ENCODE data around the gene METTL9. TPM values are rescaled to one million over a fixed set of nuclear protein-coding genes. Genes with fewer than 3 reads are reported as not detected.

METTL9 gene
- total RNA-seq, 1 donor from 2014 or later: 108 TPM

GRCh38 chr16:21698169-21699032 lies 99.0 kb downstream of the METTL9 start:
- H3K36me3 Mint-ChIP-seq (ENCODE audit: unreplicated experiment): no peaks in the 10 kb centered on the region

GRCh38 chr16:21701271-21701670 lies 101.9 kb downstream of the METTL9 start:
- Mint-ChIP-seq H3K9me3 (ENCODE audit: unreplicated experiment) (no peaks in the 10 kb centered on the region), H3K4me1 (ENCODE audit: low read depth, unreplicated experiment) (no peaks in the 10 kb centered on the region), H3K36me3 (ENCODE audit: unreplicated experiment) (no peaks in the 10 kb centered on the region), H3K4me3 (ENCODE audit: unreplicated experiment) (no peak overlapping the region), H3K27ac (ENCODE audit: unreplicated experiment) (no peak overlapping the region), H3K27me3 (ENCODE audit: unreplicated experiment) (peaks cover under 1% of the 10 kb centered on the region)
- no peak for TF ChIP-seq CTCF (IDR thresholded peaks at IDR 0.05; ENCODE audit: partially characterized antibody, unreplicated experiment)
- DNase-seq: no peak

More at GRCh38 chr16:21698169-21699032, 99.0 kb downstream of the METTL9 start:
- no peak overlapping the region for H3K27ac Mint-ChIP-seq (ENCODE audit: unreplicated experiment)
- H3K4me3 Mint-ChIP-seq (ENCODE audit: unreplicated experiment): no peak overlapping the region
- no peak for DNase-seq
- no peaks in the 10 kb centered on the region for H3K4me1 Mint-ChIP-seq (ENCODE audit: low read depth, unreplicated experiment)
- TF ChIP-seq CTCF (IDR thresholded peaks at IDR 0.05; ENCODE audit: partially characterized antibody, unreplicated experiment): no peak
- H3K27me3 Mint-ChIP-seq (ENCODE audit: unreplicated experiment): peaks cover 4% of the 10 kb centered on the region
- H3K9me3 Mint-ChIP-seq (ENCODE audit: unreplicated experiment): peaks cover 1% of the 10 kb centered on the region

GRCh38 chr16:21702276-21702675 lies 102.9 kb downstream of the METTL9 start:
- no peak overlapping the region for H3K4me3 Mint-ChIP-seq (ENCODE audit: unreplicated experiment)
- no peak for TF ChIP-seq CTCF (IDR thresholded peaks at IDR 0.05; ENCODE audit: partially characterized antibody, unreplicated experiment)
- H3K4me1 Mint-ChIP-seq (ENCODE audit: low read depth, unreplicated experiment): no peaks in the 10 kb centered on the region
- H3K36me3 Mint-ChIP-seq (ENCODE audit: unreplicated experiment): no peaks in the 10 kb centered on the region
- no peak for DNase-seq
- no peak overlapping the region for H3K27ac Mint-ChIP-seq (ENCODE audit: unreplicated experiment)
- H3K27me3 Mint-ChIP-seq (ENCODE audit: unreplicated experiment): no peaks in the 10 kb centered on the region
- no peaks in the 10 kb centered on the region for H3K9me3 Mint-ChIP-seq (ENCODE audit: unreplicated experiment)

GRCh38 chr16:21703156-21703555 lies 103.8 kb downstream of the METTL9 start:
- Mint-ChIP-seq H3K9me3 (ENCODE audit: unreplicated experiment) (no peaks in the 10 kb centered on the region), H3K27ac (ENCODE audit: unreplicated experiment) (no peak overlapping the region), H3K27me3 (ENCODE audit: unreplicated experiment) (no peaks in the 10 kb centered on the region), H3K4me3 (ENCODE audit: unreplicated experiment) (no peak overlapping the region), H3K36me3 (ENCODE audit: unreplicated experiment) (no peaks in the 10 kb centered on the region), H3K4me1 (ENCODE audit: low read depth, unreplicated experiment) (no peaks in the 10 kb centered on the region)
- no peak for TF ChIP-seq CTCF (IDR thresholded peaks at IDR 0.05; ENCODE audit: partially characterized antibody, unreplicated experiment)
- no peak for DNase-seq

GRCh38 chr16:21703589-21704174 lies 104.3 kb downstream of the METTL9 start:
- no peaks in the 10 kb centered on the region for H3K36me3 Mint-ChIP-seq (ENCODE audit: unreplicated experiment)
- no peaks in the 10 kb centered on the region for H3K9me3 Mint-ChIP-seq (ENCODE audit: unreplicated experiment)
- no peak overlapping the region for H3K27ac Mint-ChIP-seq (ENCODE audit: unreplicated experiment)
- no peak overlapping the region for H3K4me3 Mint-ChIP-seq (ENCODE audit: unreplicated experiment)
- H3K27me3 Mint-ChIP-seq (ENCODE audit: unreplicated experiment): no peaks in the 10 kb centered on the region
- no peak for TF ChIP-seq CTCF (IDR thresholded peaks at IDR 0.05; ENCODE audit: partially characterized antibody, unreplicated experiment)
- DNase-seq: no peak
- H3K4me1 Mint-ChIP-seq (ENCODE audit: low read depth, unreplicated experiment): no peaks in the 10 kb centered on the region
